Lower lobe of right lung (tissue), 2 donors: ENCODE data around the gene FAM78B. TPM values are rescaled to one million over a fixed set of nuclear protein-coding genes. Genes with fewer than 3 reads are reported as not detected.

Source experiments
- ATAC-seq, 2 donors: fragments of 200-7000 bp; cut with Tn5 transposase; one replicate each; pipeline ENCODE4 v1.9.1; 2020 to 2022; ENCODE audit warnings: mild to moderate bottlenecking in 2 of 2, moderate library complexity in 2 of 2
- DNase-seq: peaks from one replicate; pipeline ENCODE4 v3.0.0-alpha.2; 2020
- H3K27ac ChIP-seq: fragments of 200-600 bp; one replicate; pipeline ENCODE4 v1.8.0; 2022
- H3K27me3 ChIP-seq: fragments of 200-600 bp; one replicate; pipeline ENCODE4 v1.8.0; 2022; ENCODE audit warnings: low read depth
- H3K36me3 ChIP-seq: fragments of 200-600 bp; one replicate; pipeline ENCODE4 v1.8.0; 2022; ENCODE audit warnings: mild to moderate bottlenecking
- H3K4me1 ChIP-seq: fragments of 200-600 bp; one replicate; pipeline ENCODE4 v1.8.0; 2022
- H3K4me3 ChIP-seq: fragments of 200-600 bp; one replicate; pipeline ENCODE4 v1.8.0; 2022; ENCODE audit warnings: mild to moderate bottlenecking
- H3K9me3 ChIP-seq: fragments of 200-600 bp; one replicate; pipeline ENCODE4 v1.8.0; 2022
- intact Hi-C: fragments of 100-400 bp; cut with DNase I; formaldehyde crosslinking; loops from one replicate; pipeline ENCODE4 v1.11.0; 2022
- total RNA-seq: library from RNA; stranded (reverse); fragmentation: NEBNext Ultra II Directional; extraction: Animal tissue kit (Norgen Biotek cat#: 25700); gene quantifications from one replicate; pipeline ENCODE4 v1.2.1, GENCODE V29; 2021
- TF ChIP-seq, protein P1 (sequence below): fragments of 200-600 bp; IDR thresholded peaks from one replicate; pipeline ENCODE4 v1.8.0; 2022; ENCODE audit warnings: antibody characterized with exemption, mild to moderate bottlenecking
- donor health status: DM: no; HTN: yes; CAD: no; lungs with severe emphysema.

FAM78B gene
- total RNA-seq, 1 donor from 2014 or later, result 0.95 TPM

GRCh38 chr1:166064313-166064926 lies 102.4 kb downstream of the FAM78B start:
- Histone ChIP-seq H3K27ac (no peak overlapping the region), H3K27me3 (no peaks in the 10 kb centered on the region), H3K9me3 (no peaks in the 10 kb centered on the region), H3K36me3 (no peaks in the 10 kb centered on the region), H3K4me1 (no peaks in the 10 kb centered on the region), H3K4me3 (no peak overlapping the region)
- DNase-seq (no peak), ATAC-seq (no peak)
- TF ChIP-seq, protein P1, sequence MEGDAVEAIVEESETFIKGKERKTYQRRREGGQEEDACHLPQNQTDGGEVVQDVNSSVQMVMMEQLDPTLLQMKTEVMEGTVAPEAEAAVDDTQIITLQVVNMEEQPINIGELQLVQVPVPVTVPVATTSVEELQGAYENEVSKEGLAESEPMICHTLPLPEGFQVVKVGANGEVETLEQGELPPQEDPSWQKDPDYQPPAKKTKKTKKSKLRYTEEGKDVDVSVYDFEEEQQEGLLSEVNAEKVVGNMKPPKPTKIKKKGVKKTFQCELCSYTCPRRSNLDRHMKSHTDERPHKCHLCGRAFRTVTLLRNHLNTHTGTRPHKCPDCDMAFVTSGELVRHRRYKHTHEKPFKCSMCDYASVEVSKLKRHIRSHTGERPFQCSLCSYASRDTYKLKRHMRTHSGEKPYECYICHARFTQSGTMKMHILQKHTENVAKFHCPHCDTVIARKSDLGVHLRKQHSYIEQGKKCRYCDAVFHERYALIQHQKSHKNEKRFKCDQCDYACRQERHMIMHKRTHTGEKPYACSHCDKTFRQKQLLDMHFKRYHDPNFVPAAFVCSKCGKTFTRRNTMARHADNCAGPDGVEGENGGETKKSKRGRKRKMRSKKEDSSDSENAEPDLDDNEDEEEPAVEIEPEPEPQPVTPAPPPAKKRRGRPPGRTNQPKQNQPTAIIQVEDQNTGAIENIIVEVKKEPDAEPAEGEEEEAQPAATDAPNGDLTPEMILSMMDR, result no peak
- intact Hi-C loops, result no loop called here

DNA sequence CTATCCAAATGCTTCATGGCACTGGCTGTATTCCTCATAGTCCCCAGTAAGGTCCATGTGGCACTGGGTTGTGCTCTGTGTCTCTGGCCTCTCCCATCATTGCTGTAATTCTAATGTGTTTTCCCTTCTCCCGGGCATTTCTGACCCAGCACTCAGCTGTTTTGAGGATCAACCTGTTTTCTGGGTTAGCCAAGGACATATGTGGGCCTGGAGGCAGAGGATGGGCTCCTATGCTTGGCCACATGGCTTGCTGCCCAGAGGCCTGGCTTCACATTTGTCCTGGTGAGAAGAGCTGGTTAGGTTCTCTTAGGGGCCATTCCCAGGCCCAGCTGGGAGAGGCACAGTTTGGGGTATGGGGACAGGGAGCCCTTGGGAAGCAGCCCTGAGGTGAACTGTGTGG lies 103.1 kb downstream of the FAM78B start:
- no peak overlapping the region for H3K27ac ChIP-seq
- intact Hi-C loops, result no loop called here
- TF ChIP-seq, protein P1, result no peak

DNA sequence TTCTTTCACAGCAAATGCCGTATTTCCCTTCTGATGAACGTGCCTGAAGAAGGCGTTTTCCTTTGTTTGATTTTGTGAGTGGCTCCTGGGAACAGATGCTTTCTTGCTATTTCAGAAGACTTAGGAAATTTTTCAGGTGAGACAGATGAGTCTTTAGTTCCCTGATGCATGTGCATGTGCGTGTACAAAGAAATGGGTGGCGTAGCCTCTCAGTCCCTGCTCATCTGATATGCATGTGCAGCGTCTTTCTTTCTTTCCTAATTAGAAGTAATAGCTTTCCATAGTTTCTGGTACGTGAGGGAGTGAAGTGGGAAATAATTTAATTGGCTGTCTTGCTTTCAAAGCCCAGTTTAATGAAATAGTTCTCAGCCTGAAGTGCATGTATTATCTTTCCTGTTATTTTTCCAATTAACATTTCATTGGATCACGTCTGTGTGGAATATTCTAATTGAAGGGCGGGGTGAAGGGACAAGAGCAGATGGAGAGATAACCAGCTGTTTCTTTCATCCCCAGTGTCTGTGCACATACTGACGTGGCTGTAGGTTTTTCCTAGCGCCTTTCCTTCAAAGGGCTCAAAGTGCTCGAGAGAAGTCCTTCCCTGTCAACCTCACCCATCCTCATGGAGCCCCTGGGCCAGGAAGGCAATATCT lies 104.3 kb downstream of the FAM78B start:
- DNase-seq, result no peak
- Histone ChIP-seq H3K27me3 (no peaks in the 10 kb centered on the region), H3K4me3 (no peak overlapping the region), H3K36me3 (no peaks in the 10 kb centered on the region), H3K4me1 (no peaks in the 10 kb centered on the region), H3K27ac (no peak overlapping the region), H3K9me3 (no peaks in the 10 kb centered on the region)
- ATAC-seq, result no peak
- TF ChIP-seq, protein P1, result no peak
- intact Hi-C loops, result no loop called here

More for the DNA sequence above, 103.1 kb downstream of the FAM78B start:
- Histone ChIP-seq H3K4me3 (no peak overlapping the region), H3K36me3 (no peaks in the 10 kb centered on the region), H3K27me3 (no peaks in the 10 kb centered on the region), H3K9me3 (no peaks in the 10 kb centered on the region), H3K4me1 (no peaks in the 10 kb centered on the region)
- DNase-seq (no peak), ATAC-seq (no peak)

DNA sequence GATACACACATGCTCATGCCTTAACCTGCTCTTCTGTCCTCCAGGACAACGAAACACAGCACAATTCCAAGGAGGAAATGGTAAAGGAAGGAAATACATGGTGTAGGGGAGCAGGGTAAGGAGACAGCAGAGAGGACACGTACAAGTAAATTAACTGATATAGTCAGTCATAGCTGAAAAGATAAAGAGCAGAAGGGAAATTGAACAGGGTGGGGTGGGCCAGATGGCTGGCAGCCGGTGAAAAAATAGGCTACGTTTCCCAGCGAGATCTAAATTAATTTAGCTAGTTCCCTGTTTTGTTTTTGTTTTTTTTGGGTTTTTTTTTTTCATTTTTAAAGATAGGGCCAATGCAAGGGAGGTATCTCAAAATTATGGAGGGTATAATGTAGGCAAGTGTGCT lies 109.2 kb downstream of the FAM78B start:
- no peaks in the 10 kb centered on the region for H3K9me3 ChIP-seq
- DNase-seq (no peak), ATAC-seq (no peak)
- H3K36me3 ChIP-seq, result no peaks in the 10 kb centered on the region
- no peaks in the 10 kb centered on the region for H3K27me3 ChIP-seq
- TF ChIP-seq, protein P1, result no peak
- intact Hi-C loops, result no loop called here
- no peak overlapping the region for H3K27ac ChIP-seq
- no peaks in the 10 kb centered on the region for H3K4me1 ChIP-seq
- H3K4me3 ChIP-seq, result no peak overlapping the region

- no peaks in the 10 kb centered on the region for H3K36me3 ChIP-seq
- intact Hi-C loops, result no loop called here
- no peak overlapping the region for H3K27ac ChIP-seq
- H3K9me3 ChIP-seq, result no peaks in the 10 kb centered on the region
- ATAC-seq (no peak), DNase-seq (no peak)
- TF ChIP-seq, protein P1, result no peak
- H3K4me1 ChIP-seq, result no peaks in the 10 kb centered on the region
- H3K4me3 ChIP-seq, result no peak overlapping the region
- no peaks in the 10 kb centered on the region for H3K27me3 ChIP-seq
These were observed 113.4 kb downstream of the FAM78B start for GRCh38 chr1:166053395-166053794.
